ENCODE measurements around the gene TMEM39A. TPM values are rescaled to one million over a fixed set of nuclear protein-coding genes. Genes with fewer than 3 reads are reported as not detected.

TMEM39A gene
- total RNA-seq, 1 experiment from 2014 or later, result 87.1 TPM

DNA sequence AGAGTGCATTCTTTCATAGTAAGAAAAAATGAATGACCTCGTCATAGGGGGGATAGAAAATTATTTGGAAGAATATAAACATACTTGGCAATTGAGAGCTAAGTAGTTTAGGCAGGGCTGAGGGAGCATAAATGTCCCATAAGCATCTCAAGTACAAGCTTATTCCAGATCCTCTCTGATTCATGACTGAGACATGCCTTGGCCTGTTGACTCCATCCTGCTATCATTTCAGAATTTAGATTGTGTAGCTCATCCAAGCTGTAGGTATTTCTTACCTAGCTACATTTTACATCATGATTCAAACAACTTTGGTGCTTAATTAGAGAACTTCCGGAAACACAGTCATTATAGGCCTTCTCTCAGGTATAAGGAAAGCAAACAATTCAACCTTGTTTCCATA is 17.7 kb upstream of the TMEM39A start:
- H3K36me3 Mint-ChIP-seq (ENCODE audit: insufficient read depth, unreplicated experiment), result peaks cover 75% of the 10 kb centered on the region
- ChIA-PET CTCF (interaction anchor here (0.6 to 1.4 kb wide), 3 partner anchors 16 to 692 kb away, joined by 3 to 4 read pairs (median 3); partner anchors contain the start of gene TMEM39A), POLR2A (interaction anchor here (0.9 to 2.3 kb wide), 6 partner anchors 11 to 195 kb away, joined by 3 to 37 read pairs (median 14); partner anchors contain the start of genes POGLUT1, TIMMDC1 and TMEM39A)
- intact Hi-C loops (cut with micrococcal nuclease), result no loop called here
- peaks cover 5% of the 10 kb centered on the region for H3K4me1 Mint-ChIP-seq (ENCODE audit: insufficient read depth, unreplicated experiment)
- H3K27me3 Mint-ChIP-seq (ENCODE audit: insufficient read depth, unreplicated experiment), result no peaks in the 10 kb centered on the region
- DNase-seq (ENCODE audit: unreplicated experiment), result no peak
- no TSS peak for BruUV-seq (replicated peaks)
- H3K9me3 Mint-ChIP-seq (ENCODE audit: unreplicated experiment), result no peaks in the 10 kb centered on the region
- peak overlapping the region; percentile 79 for H3K27ac Mint-ChIP-seq (ENCODE audit: low read depth, unreplicated experiment)
- no peak overlapping the region for H3K4me3 Mint-ChIP-seq (ENCODE audit: unreplicated experiment)
- TF ChIP-seq, protein P1, sequence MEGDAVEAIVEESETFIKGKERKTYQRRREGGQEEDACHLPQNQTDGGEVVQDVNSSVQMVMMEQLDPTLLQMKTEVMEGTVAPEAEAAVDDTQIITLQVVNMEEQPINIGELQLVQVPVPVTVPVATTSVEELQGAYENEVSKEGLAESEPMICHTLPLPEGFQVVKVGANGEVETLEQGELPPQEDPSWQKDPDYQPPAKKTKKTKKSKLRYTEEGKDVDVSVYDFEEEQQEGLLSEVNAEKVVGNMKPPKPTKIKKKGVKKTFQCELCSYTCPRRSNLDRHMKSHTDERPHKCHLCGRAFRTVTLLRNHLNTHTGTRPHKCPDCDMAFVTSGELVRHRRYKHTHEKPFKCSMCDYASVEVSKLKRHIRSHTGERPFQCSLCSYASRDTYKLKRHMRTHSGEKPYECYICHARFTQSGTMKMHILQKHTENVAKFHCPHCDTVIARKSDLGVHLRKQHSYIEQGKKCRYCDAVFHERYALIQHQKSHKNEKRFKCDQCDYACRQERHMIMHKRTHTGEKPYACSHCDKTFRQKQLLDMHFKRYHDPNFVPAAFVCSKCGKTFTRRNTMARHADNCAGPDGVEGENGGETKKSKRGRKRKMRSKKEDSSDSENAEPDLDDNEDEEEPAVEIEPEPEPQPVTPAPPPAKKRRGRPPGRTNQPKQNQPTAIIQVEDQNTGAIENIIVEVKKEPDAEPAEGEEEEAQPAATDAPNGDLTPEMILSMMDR (IDR thresholded peaks at IDR 0.05; ENCODE audit: unreplicated experiment), result no peak

DNA sequence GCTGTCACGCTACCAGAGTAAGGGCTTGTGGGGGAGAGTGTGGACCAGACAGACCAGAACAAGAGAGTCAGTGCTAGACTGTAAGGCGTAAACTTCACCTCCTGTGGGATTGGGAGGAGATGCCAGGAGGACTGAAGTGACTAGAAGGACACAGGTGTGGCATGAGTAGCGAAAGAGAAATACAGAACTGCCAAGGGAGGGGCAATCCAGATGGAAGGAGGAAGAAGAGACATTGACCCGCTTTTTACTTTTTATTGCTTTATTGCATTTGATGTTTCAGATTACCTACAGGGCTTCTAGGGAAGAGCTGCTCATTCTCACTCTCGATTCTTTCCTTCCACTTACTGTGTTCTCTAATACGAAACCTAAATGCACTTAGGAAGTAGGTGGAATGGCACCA is 7.5 kb upstream of the TMEM39A start:
- no peaks in the 10 kb centered on the region for H3K9me3 Mint-ChIP-seq (ENCODE audit: unreplicated experiment)
- peak overlapping the region; percentile 28 for H3K27ac Mint-ChIP-seq (ENCODE audit: low read depth, unreplicated experiment)
- intact Hi-C loops (cut with micrococcal nuclease), result no loop called here
- DNase-seq (ENCODE audit: unreplicated experiment), result no peak
- TF ChIP-seq, protein P1 (IDR thresholded peaks at IDR 0.05; ENCODE audit: unreplicated experiment), result no peak
- peaks cover 34% of the 10 kb centered on the region for H3K36me3 Mint-ChIP-seq (ENCODE audit: insufficient read depth, unreplicated experiment)
- H3K27me3 Mint-ChIP-seq (ENCODE audit: insufficient read depth, unreplicated experiment), result no peaks in the 10 kb centered on the region
- BruUV-seq (replicated peaks), result no TSS peak
- H3K4me3 Mint-ChIP-seq (ENCODE audit: unreplicated experiment), result no peak overlapping the region
- ChIA-PET POLR2A (interaction anchor here (3.7 kb wide), 1 partner anchor 11 kb away, joined by 19 read pairs; no protein-coding TSS in a partner anchor), CTCF (interaction anchor here (0.9 to 1.6 kb wide), 3 partner anchors 17 to 212 kb away, joined by 3 to 5 read pairs (median 4); no protein-coding TSS in a partner anchor)
- peaks cover 25% of the 10 kb centered on the region for H3K4me1 Mint-ChIP-seq (ENCODE audit: insufficient read depth, unreplicated experiment)

DNA sequence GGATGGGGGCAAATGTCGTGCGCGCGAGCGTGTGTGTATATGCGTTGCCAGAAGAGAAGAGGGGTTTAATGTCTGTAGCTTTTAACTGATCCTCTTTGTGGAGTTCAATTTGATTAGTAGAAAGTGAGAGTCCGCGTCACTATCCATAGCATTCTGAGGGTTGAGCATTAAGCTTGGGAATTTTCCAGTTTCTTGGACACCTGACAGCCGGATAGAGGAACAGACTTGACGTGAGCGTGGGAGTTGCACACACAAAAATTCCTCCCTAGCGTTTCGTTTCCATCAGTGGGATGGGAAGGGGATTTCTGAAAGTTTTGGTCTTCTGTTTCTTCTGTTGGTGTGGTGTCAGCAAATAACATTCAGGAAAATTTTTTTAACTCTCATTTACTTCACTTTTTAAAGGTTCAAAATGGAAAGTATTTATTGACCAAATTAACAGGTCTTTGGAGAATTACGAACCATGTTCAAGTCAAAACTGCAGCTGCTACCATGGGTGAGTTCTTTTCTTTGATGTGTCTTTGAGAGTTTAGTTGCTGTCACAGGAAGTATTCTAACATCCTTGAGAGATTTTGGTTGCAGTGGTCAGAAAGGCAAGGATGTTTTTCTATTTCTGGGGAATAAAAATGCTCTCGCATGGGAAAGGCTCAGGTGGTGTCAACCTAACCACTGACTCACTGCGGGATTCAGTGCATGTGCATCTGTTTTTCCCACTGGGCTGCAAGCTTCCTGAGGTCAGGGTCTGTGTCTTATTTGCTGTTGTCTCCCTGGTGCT is 6.2 kb upstream of the TMEM39A start:
- CTCF ChIA-PET, result interaction anchor here (0.5 to 2.6 kb wide), 9 partner anchors 9 to 585 kb away, joined by 3 to 13 read pairs (median 4); partner anchors contain the start of gene TIMMDC1
- DNase-seq (ENCODE audit: unreplicated experiment), result no peak
- no TSS peak for BruUV-seq (replicated peaks)

DNA sequence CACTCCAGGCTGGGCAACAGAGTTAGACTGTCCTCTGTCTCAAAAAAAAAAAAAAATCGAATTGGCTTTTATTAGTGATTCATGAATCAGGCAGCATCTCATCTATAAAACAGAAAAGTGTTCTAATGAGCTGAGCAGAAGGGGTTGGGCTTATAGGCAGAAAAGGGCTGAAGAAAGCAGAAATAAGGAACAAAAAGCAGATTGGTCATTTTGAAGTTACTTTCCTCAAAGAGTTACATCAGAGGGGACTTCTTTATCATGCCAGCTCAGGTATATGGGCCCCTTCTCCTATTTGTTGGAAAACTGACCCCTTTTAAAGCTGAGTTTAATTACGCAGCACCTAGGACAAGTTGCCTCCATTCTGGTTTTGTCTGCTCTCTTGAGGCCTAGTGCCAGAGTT is 4.6 kb upstream of the TMEM39A start:
- Mint-ChIP-seq H3K36me3 (ENCODE audit: insufficient read depth, unreplicated experiment) (peaks cover 14% of the 10 kb centered on the region), H3K4me1 (ENCODE audit: insufficient read depth, unreplicated experiment) (peaks cover 30% of the 10 kb centered on the region), H3K27ac (ENCODE audit: low read depth, unreplicated experiment) (peak overlapping the region; percentile 94), H3K27me3 (ENCODE audit: insufficient read depth, unreplicated experiment) (no peaks in the 10 kb centered on the region), H3K9me3 (ENCODE audit: unreplicated experiment) (no peaks in the 10 kb centered on the region), H3K4me3 (ENCODE audit: unreplicated experiment) (peak overlapping the region; percentile 94)
- intact Hi-C loops (cut with micrococcal nuclease), result no loop called here
- POLR2A ChIA-PET, result interaction anchor here (1.3 to 2.8 kb wide), 2 partner anchors 30 to 173 kb away, joined by 3 to 33 read pairs; partner anchors contain the start of gene TIMMDC1
- TF ChIP-seq, protein P1 (IDR thresholded peaks at IDR 0.05; ENCODE audit: unreplicated experiment), result no peak
- DNase-seq (ENCODE audit: unreplicated experiment), result no peak
- CTCF ChIA-PET, result interaction anchor here (0.6 to 2.6 kb wide), 2 partner anchors 30 to 725 kb away, joined by 3 to 13 read pairs; partner anchors contain the start of gene TIMMDC1
- BruUV-seq (replicated peaks), result no TSS peak

More for the DNA sequence above, 6.2 kb upstream of the TMEM39A start:
- no peaks in the 10 kb centered on the region for H3K9me3 Mint-ChIP-seq (ENCODE audit: unreplicated experiment)
- H3K27ac Mint-ChIP-seq (ENCODE audit: low read depth, unreplicated experiment), result peak overlapping the region; percentile 94
- H3K36me3 Mint-ChIP-seq (ENCODE audit: insufficient read depth, unreplicated experiment), result peaks cover 21% of the 10 kb centered on the region
- H3K4me1 Mint-ChIP-seq (ENCODE audit: insufficient read depth, unreplicated experiment), result peaks cover 25% of the 10 kb centered on the region
- TF ChIP-seq, protein P1 (IDR thresholded peaks at IDR 0.05; ENCODE audit: unreplicated experiment), result no peak
- H3K4me3 Mint-ChIP-seq (ENCODE audit: unreplicated experiment), result peak overlapping the region; percentile 94
- intact Hi-C loops (cut with micrococcal nuclease), result no loop called here
- POLR2A ChIA-PET, result interaction anchor here (0.5 to 3.7 kb wide), 14 partner anchors 8 to 341 kb away, joined by 3 to 33 read pairs (median 4); partner anchors contain the start of genes COX17 and TIMMDC1
- no peaks in the 10 kb centered on the region for H3K27me3 Mint-ChIP-seq (ENCODE audit: insufficient read depth, unreplicated experiment)
